ENCODE measurements around the gene ATP11C. TPM values are rescaled to one million over a fixed set of nuclear protein-coding genes. Genes with fewer than 3 reads are reported as not detected.

ATP11C gene
- total RNA-seq, 2 experiments from 2014 or later: 15.2 to 18.2 TPM

DNA sequence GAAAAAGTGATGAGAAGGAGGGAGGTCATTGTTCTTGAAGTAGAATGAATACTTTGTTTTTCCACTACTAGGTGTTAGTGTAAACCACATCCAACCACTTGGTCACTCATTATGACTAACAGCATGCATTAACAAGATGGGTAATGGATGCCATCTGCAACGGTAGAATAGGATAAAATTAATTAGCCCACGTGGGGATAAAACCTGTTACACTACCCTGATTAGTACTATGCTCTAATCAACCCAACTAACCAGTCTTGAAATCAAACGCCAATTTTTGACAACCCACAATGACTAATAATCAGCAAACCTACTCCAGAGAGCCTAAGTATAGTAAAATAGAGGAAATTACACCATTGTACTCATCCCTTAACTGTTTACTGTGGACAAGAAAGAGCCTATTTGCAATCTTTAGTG is 131.4 kb downstream of the ATP11C start:
- Mint-ChIP-seq H3K4me3 (no peak overlapping the region), H3K27me3 (no peaks in the 10 kb centered on the region), H3K36me3 (ENCODE audit: low read depth) (peaks cover 73% of the 10 kb centered on the region), H3K27ac (no peak overlapping the region), H3K4me1 (ENCODE audit: low read depth) (no peaks in the 10 kb centered on the region), H3K9me3 (no peaks in the 10 kb centered on the region)
- Histone ChIP-seq H3K9me3 (ENCODE audit: control insufficient read depth in 1 of 2, insufficient read depth in 1 of 2, low read length in 2 of 2) (no peaks in the 10 kb centered on the region), H3K4me1 (ENCODE audit: insufficient read depth, low read length) (no peaks in the 10 kb centered on the region), H3K4me3 (ENCODE audit: low read length) (no peak overlapping the region), H3K27me3 (ENCODE audit: control insufficient read depth in 1 of 2, insufficient read depth in 2 of 2, low read length in 2 of 2) (no peaks in the 10 kb centered on the region), H3K27ac (ENCODE audit: low read depth in 1 of 2, low read length in 2 of 2) (no peak overlapping the region), H3K36me3 (ENCODE audit: insufficient read depth, low read length) (peaks cover 39% of the 10 kb centered on the region)
- ATAC-seq (ENCODE audit: poor library complexity) (no peak), DNase-seq (no peak)
- intact Hi-C loops (cut with DNase I, micrococcal nuclease): no loop called here
- ChIA-PET POLR2A (no interaction called here), CTCF (no interaction called here)
- TF ChIP-seq, protein P1, sequence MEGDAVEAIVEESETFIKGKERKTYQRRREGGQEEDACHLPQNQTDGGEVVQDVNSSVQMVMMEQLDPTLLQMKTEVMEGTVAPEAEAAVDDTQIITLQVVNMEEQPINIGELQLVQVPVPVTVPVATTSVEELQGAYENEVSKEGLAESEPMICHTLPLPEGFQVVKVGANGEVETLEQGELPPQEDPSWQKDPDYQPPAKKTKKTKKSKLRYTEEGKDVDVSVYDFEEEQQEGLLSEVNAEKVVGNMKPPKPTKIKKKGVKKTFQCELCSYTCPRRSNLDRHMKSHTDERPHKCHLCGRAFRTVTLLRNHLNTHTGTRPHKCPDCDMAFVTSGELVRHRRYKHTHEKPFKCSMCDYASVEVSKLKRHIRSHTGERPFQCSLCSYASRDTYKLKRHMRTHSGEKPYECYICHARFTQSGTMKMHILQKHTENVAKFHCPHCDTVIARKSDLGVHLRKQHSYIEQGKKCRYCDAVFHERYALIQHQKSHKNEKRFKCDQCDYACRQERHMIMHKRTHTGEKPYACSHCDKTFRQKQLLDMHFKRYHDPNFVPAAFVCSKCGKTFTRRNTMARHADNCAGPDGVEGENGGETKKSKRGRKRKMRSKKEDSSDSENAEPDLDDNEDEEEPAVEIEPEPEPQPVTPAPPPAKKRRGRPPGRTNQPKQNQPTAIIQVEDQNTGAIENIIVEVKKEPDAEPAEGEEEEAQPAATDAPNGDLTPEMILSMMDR (IDR thresholded peaks at IDR 0.05): no peak

DNA sequence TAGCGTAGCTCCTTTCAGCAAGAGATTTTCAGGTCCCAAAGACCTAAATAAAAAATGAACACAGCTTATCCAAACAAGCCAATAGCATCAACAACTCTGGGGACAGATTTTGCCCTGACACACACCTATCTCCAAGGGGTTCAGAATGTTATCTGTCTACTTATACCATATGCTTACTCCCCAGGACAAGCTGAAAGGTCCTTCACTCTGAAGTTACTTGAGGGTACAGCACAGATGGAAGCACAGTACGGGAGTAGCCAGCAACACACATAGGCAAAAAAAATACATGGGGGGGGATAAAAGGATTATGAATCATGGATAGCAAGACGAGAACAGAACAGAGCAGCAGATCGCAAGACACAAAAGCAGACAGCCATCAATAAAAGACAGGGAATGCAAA is 134.2 kb downstream of the ATP11C start:
- DNase-seq (no peak), ATAC-seq (ENCODE audit: poor library complexity) (no peak)
- TF ChIP-seq, protein P1 (IDR thresholded peaks at IDR 0.05): no peak
- no peaks in the 10 kb centered on the region for H3K27me3 Mint-ChIP-seq
- no peaks in the 10 kb centered on the region for H3K4me1 Mint-ChIP-seq (ENCODE audit: low read depth)
- no peak overlapping the region for H3K27ac Mint-ChIP-seq
- H3K4me3 Mint-ChIP-seq: no peak overlapping the region
- no peak overlapping the region for H3K4me3 ChIP-seq (ENCODE audit: low read length)
- H3K36me3 Mint-ChIP-seq (ENCODE audit: low read depth): peaks cover 80% of the 10 kb centered on the region
- H3K27me3 ChIP-seq (ENCODE audit: control insufficient read depth in 1 of 2, insufficient read depth in 2 of 2, low read length in 2 of 2): no peaks in the 10 kb centered on the region
- H3K36me3 ChIP-seq (ENCODE audit: insufficient read depth, low read length): peaks cover 43% of the 10 kb centered on the region
- intact Hi-C loops (cut with DNase I, micrococcal nuclease): no loop called here
- no peaks in the 10 kb centered on the region for H3K9me3 Mint-ChIP-seq
- CTCF ChIA-PET: no interaction called here
- no peak overlapping the region for H3K27ac ChIP-seq (ENCODE audit: low read depth in 1 of 2, low read length in 2 of 2)
- H3K4me1 ChIP-seq (ENCODE audit: insufficient read depth, low read length): no peaks in the 10 kb centered on the region
- POLR2A ChIA-PET: no interaction called here
- no peaks in the 10 kb centered on the region for H3K9me3 ChIP-seq (ENCODE audit: control insufficient read depth in 1 of 2, insufficient read depth in 1 of 2, low read length in 2 of 2)

DNA sequence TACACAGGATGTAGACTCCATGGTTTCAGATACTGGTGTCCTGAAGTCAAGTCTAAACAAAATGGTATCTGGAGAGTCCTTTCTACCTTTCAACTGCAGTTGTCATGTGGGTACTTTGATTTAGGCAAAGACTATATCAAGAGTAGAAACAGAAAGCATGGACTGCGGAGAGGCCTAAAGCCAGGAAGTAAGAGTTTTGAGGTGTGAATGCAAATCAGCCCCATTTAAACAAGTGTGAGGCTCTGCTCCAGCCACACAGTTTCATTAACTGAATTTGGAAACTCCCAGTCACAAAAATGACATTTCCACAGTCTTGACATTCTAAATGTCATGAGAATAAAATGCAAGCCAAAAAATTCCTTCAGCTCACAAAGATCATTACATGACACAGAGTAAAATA is 137.7 kb downstream of the ATP11C start:
- ChIA-PET CTCF (no interaction called here), POLR2A (no interaction called here)
- Mint-ChIP-seq H3K9me3 (no peaks in the 10 kb centered on the region), H3K27me3 (no peaks in the 10 kb centered on the region), H3K27ac (no peak overlapping the region), H3K4me3 (no peak overlapping the region), H3K4me1 (ENCODE audit: low read depth) (no peaks in the 10 kb centered on the region), H3K36me3 (ENCODE audit: low read depth) (peaks cover 64% of the 10 kb centered on the region)
- Histone ChIP-seq H3K27me3 (ENCODE audit: control insufficient read depth in 1 of 2, insufficient read depth in 2 of 2, low read length in 2 of 2) (no peaks in the 10 kb centered on the region), H3K4me3 (ENCODE audit: low read length) (no peak overlapping the region), H3K9me3 (ENCODE audit: control insufficient read depth in 1 of 2, insufficient read depth in 1 of 2, low read length in 2 of 2) (no peaks in the 10 kb centered on the region), H3K27ac (ENCODE audit: low read depth in 1 of 2, low read length in 2 of 2) (no peak overlapping the region), H3K4me1 (ENCODE audit: insufficient read depth, low read length) (no peaks in the 10 kb centered on the region), H3K36me3 (ENCODE audit: insufficient read depth, low read length) (peaks cover 25% of the 10 kb centered on the region)
- DNase-seq (peak in 1 of 14 experiments; percentile 32), ATAC-seq (ENCODE audit: poor library complexity) (no peak)
- TF ChIP-seq, protein P1 (IDR thresholded peaks at IDR 0.05): no peak
- intact Hi-C loops (cut with DNase I, micrococcal nuclease): no loop called here
